ENCODE results near the gene FIZ1. TPM values are rescaled to one million over a fixed set of nuclear protein-coding genes. Genes with fewer than 3 reads are reported as not detected.
"Not testable (repeated sequence)": the region's sequence is repeated elsewhere in the genome, so short reads cannot be mapped to it uniquely, and the experiment has no call there.

FIZ1 gene
- total and polyA plus RNA-seq, 12 donors: 4.4 to 19.7 (median 10.4) TPM

- TF ChIP-seq POLR2A (IDR thresholded peaks at IDR 0.05): no peak
- TF ChIP-seq, protein P1, sequence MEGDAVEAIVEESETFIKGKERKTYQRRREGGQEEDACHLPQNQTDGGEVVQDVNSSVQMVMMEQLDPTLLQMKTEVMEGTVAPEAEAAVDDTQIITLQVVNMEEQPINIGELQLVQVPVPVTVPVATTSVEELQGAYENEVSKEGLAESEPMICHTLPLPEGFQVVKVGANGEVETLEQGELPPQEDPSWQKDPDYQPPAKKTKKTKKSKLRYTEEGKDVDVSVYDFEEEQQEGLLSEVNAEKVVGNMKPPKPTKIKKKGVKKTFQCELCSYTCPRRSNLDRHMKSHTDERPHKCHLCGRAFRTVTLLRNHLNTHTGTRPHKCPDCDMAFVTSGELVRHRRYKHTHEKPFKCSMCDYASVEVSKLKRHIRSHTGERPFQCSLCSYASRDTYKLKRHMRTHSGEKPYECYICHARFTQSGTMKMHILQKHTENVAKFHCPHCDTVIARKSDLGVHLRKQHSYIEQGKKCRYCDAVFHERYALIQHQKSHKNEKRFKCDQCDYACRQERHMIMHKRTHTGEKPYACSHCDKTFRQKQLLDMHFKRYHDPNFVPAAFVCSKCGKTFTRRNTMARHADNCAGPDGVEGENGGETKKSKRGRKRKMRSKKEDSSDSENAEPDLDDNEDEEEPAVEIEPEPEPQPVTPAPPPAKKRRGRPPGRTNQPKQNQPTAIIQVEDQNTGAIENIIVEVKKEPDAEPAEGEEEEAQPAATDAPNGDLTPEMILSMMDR (IDR thresholded peaks at IDR 0.05): no peak
- H3K4me3 ChIP-seq: no peak overlapping the region
- no peaks in the 10 kb centered on the region for H3K9me3 ChIP-seq (replicated peaks in 1 of 3)
- peaks cover 0 to 8% of the 10 kb centered on the region in 2 donors for H3K36me3 ChIP-seq (replicated peaks in 1 of 2)
- intact Hi-C loops (cut with DNase I): no loop called here
- no peaks in the 10 kb centered on the region for H3K27me3 ChIP-seq
- DNase-seq: no peak
- 86 to 89% (median 87%) methylated on average over 8 of the region's 8 CpGs for WGBS, 4 donors
- no peak overlapping the region for H3K27ac ChIP-seq
- H3K4me1 ChIP-seq (replicated peaks in 1 of 2): peaks cover 14 to 25% of the 10 kb centered on the region in 2 donors
These were observed 10.6 kb downstream of the FIZ1 start for GRCh38 chr19:55588738-55589137.

DNA sequence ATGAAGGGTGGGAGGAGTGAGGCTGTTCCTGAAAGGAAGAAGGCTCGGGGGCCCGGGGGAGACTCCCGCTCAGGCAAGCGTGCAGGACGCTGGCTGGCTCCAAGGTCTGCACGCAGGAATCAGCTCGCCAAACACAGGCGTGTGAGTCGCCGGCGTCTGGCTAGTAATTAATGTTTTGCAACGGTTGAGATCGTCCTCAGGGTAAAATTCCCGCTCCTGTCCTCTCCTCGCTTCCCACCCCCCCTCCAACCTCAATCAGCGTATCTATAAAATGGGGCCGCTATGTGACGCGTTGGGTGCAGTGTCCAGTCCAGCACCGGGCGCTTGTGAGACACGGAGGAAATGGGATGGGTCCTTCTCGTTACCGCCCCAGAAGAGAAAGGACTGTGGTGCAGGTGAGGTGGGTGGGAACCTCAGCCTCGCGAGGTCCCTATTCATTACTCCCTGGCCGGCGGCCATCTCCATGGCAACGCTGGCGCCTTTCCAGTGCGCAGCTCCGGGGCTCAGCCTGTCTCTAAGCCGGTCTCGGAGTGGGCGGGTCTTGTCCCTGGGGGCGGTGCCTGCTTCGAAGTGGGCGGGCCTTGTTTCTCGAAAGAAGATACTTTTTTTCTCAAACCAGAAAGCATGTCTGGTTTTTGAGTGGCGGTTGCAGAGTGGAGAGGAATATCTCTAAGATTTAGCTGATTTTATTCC, 12.2 kb downstream of the FIZ1 start:
- peak; percentile 95 to 99 (median 97) for DNase-seq
- Histone ChIP-seq H3K27ac (peak overlapping the region in 1 of 5 donors; percentile 11), H3K4me3 (peak overlapping the region in 2 of 4 donors; percentile 1 to 41), H3K4me1 (replicated peaks in 1 of 2) (peaks cover 14 to 25% of the 10 kb centered on the region in 2 donors), H3K36me3 (replicated peaks in 1 of 2) (peaks cover 0 to 1% of the 10 kb centered on the region in 2 donors), H3K27me3 (no peaks in the 10 kb centered on the region), H3K9me3 (replicated peaks in 1 of 3) (no peaks in the 10 kb centered on the region)
- 0 to 2% (median 1%) methylated on average over 35 to 40 of the region's 40 CpGs for WGBS, 4 donors
- no peak for TF ChIP-seq POLR2A (IDR thresholded peaks at IDR 0.05)
- TF ChIP-seq, protein P1 (IDR thresholded peaks at IDR 0.05): no peak
- intact Hi-C loops (cut with DNase I): no loop called here

GRCh38 chr19:55585658-55586339, 13.5 kb downstream of the FIZ1 start:
- H3K27me3 ChIP-seq: no peaks in the 10 kb centered on the region
- peak overlapping the region in 2 of 4 donors; percentile 26 to 55 for H3K4me3 ChIP-seq
- TF ChIP-seq, protein P1 (IDR thresholded peaks at IDR 0.05): no peak
- TF ChIP-seq POLR2A (IDR thresholded peaks at IDR 0.05): no peak
- 2 to 12% (median 5%) methylated on average over 24 to 36 of the region's 36 CpGs for WGBS, 4 donors
- intact Hi-C loops (cut with DNase I): no loop called here
- H3K4me1 ChIP-seq (replicated peaks in 1 of 2): peaks cover 26 to 32% of the 10 kb centered on the region in 2 donors
- DNase-seq: peak; percentile 76 to 89 (median 83)
- H3K27ac ChIP-seq: peak overlapping the region in 4 of 5 donors; percentile 13 to 77 (median 66)
- H3K9me3 ChIP-seq (replicated peaks in 1 of 3): no peaks in the 10 kb centered on the region
- no peaks in the 10 kb centered on the region for H3K36me3 ChIP-seq (replicated peaks in 1 of 2)

DNA sequence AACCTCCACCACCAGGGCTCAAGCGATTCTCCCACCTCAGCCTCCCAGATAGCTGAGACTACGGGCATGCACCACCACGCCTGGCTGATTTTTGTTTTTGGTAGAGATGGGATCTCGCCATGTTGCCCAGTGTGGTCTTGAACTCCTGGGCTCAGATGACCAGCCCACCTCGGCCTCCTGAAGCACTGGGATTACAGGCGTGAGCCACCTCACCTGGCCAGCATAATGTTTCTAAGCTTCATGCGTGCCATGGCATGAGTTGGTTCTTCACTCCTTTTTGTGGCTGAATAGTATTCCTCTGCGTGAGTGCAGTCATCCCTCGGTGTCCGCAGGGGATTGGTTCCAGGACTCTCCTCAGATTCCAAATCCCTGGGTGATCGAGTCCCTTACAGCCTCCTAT, 14.4 kb downstream of the FIZ1 start:
- H3K27ac ChIP-seq: no peak overlapping the region
- DNase-seq: no peak
- no peaks in the 10 kb centered on the region for H3K27me3 ChIP-seq
- 78 to 95% (median 94%) methylated on average over 10 to 11 of the region's 11 CpGs for WGBS, 4 donors
- TF ChIP-seq POLR2A (IDR thresholded peaks at IDR 0.05): no peak
- TF ChIP-seq, protein P1 (IDR thresholded peaks at IDR 0.05): no peak
- peaks cover 26 to 33% of the 10 kb centered on the region in 2 donors for H3K4me1 ChIP-seq (replicated peaks in 1 of 2)
- no peaks in the 10 kb centered on the region for H3K36me3 ChIP-seq (replicated peaks in 1 of 2)
- H3K4me3 ChIP-seq: no peak overlapping the region
- intact Hi-C loops (cut with DNase I): no loop called here
- no peaks in the 10 kb centered on the region for H3K9me3 ChIP-seq (replicated peaks in 1 of 3)

DNA sequence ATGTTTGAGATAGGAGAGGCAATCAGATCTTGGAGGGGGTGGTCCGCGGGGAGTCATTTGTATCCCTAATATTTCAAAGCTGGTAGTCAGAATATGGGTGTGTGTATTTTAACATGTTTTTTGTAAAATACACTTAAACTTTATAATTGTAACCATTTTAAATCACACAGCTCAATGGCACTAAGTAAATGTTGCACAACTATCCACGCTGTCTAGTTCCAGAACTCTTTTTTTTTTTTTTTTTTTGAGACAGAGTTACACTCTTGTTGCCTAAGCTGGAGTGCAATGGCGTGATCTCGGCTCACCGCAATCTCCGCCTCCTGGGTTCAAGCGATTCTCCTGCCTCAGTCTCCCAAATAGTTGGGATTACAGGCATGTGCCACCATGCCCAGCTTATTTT, 15.4 kb downstream of the FIZ1 start:
- peaks cover 26 to 37% of the 10 kb centered on the region in 2 donors for H3K4me1 ChIP-seq (replicated peaks in 1 of 2)
- H3K4me3 ChIP-seq; DNase-seq; intact Hi-C loops (cut with DNase I); H3K27me3 ChIP-seq; H3K9me3 ChIP-seq (replicated peaks in 1 of 3); H3K36me3 ChIP-seq (replicated peaks in 1 of 2); H3K27ac ChIP-seq: not testable (repeated sequence)
- 76 to 82% (median 77%) methylated on average over 8 of the region's 8 CpGs for WGBS, 4 donors

- H3K9me3 ChIP-seq (replicated peaks in 1 of 3); H3K36me3 ChIP-seq (replicated peaks in 1 of 2); intact Hi-C loops (cut with DNase I); DNase-seq; H3K27ac ChIP-seq; H3K27me3 ChIP-seq: not testable (repeated sequence)
- H3K4me3 ChIP-seq: peak overlapping the region in 1 of 4 donors; percentile 9
- H3K4me1 ChIP-seq (replicated peaks in 1 of 2): peaks cover 26 to 31% of the 10 kb centered on the region in 2 donors
- WGBS, 4 donors: 40 to 78% (median 63%) methylated on average over 3 to 4 of the region's 4 CpGs
These were observed 17.0 kb downstream of the FIZ1 start for GRCh38 chr19:55582284-55582683.
